Measurements from ENCODE around the gene SLC25A33.
"Not testable (repeated sequence)": the region's sequence is repeated elsewhere in the genome, so short reads cannot be mapped to it uniquely, and the experiment has no call there.

SLC25A33 gene

GRCh38 chr1:9539165-9539828 is at the start of gene SLC25A33:
Gene SLC25A33, plus strand, starts transcription at chr1:9539465. Its CDS starts 227 bp downstream, at chr1:9539692.
- DNase-seq (ENCODE audit: low read depth): peak; percentile 93

GRCh38 chr1:9490605-9491339 is 48.5 kb upstream of the SLC25A33 start:
- peak; percentile 72 for DNase-seq (ENCODE audit: low read depth)

GRCh38 chr1:9493326-9493725 is 45.9 kb upstream of the SLC25A33 start:
- no peak for DNase-seq (ENCODE audit: low read depth)

- no peak for DNase-seq (ENCODE audit: low read depth)
Measured at GRCh38 chr1:9494936-9495758, 44.1 kb upstream of the SLC25A33 start.

GRCh38 chr1:9495854-9496374 is 43.4 kb upstream of the SLC25A33 start:
- no peak for DNase-seq (ENCODE audit: low read depth)

- DNase-seq (ENCODE audit: low read depth): no peak
Measured at GRCh38 chr1:9500756-9501754, 38.2 kb upstream of the SLC25A33 start.

GRCh38 chr1:9503001-9503675 is 36.1 kb upstream of the SLC25A33 start:
- DNase-seq (ENCODE audit: low read depth): no peak

GRCh38 chr1:9505143-9505542 is 34.1 kb upstream of the SLC25A33 start:
- DNase-seq (ENCODE audit: low read depth): no peak

- DNase-seq (ENCODE audit: low read depth): no peak
Measured at GRCh38 chr1:9506901-9507300, 32.4 kb upstream of the SLC25A33 start.

- no peak for DNase-seq (ENCODE audit: low read depth)
Measured at GRCh38 chr1:9510130-9510529, 29.1 kb upstream of the SLC25A33 start.

- not testable (repeated sequence) for DNase-seq (ENCODE audit: low read depth)
Measured at GRCh38 chr1:9515550-9515949, 23.7 kb upstream of the SLC25A33 start.

- no peak for DNase-seq (ENCODE audit: low read depth)
Measured at GRCh38 chr1:9518454-9518998, 20.7 kb upstream of the SLC25A33 start.

GRCh38 chr1:9520411-9520810 is 18.9 kb upstream of the SLC25A33 start:
- DNase-seq (ENCODE audit: low read depth): no peak

GRCh38 chr1:9529190-9529589 is 10.1 kb upstream of the SLC25A33 start:
- DNase-seq (ENCODE audit: low read depth): no peak

GRCh38 chr1:9530320-9530719 is 8.9 kb upstream of the SLC25A33 start:
- DNase-seq (ENCODE audit: low read depth): no peak

- no peak for DNase-seq (ENCODE audit: low read depth)
Measured at GRCh38 chr1:9534953-9535352, 4.3 kb upstream of the SLC25A33 start.

GRCh38 chr1:9536301-9536700 is 3.0 kb upstream of the SLC25A33 start:
- no peak for DNase-seq (ENCODE audit: low read depth)

GRCh38 chr1:9537863-9538668 is 1.2 kb upstream of the SLC25A33 start:
- DNase-seq (ENCODE audit: low read depth): no peak

GRCh38 chr1:9538669-9539164 is 548 bp upstream of the SLC25A33 start:
- no peak for DNase-seq (ENCODE audit: low read depth)

Data from fibroblast of the conjunctiva (primary cell).